HG03159 (cell line): ENCODE measurements around the gene NSUN2.
"Not testable (repeated sequence)": the region's sequence is repeated elsewhere in the genome, so short reads cannot be mapped to it uniquely, and the experiment has no call there.

Source experiments
- ATAC-seq: cut with Tn5 transposase; IDR thresholded peaks from one replicate; pipeline ENCODE4 v1.9.1; 2021; ENCODE audit warnings: mild to moderate bottlenecking, moderate library complexity; ENCODE audit not compliant: unreplicated experiment

NSUN2 gene

GRCh38 chr5:6632888-6633468 is at the start of gene NSUN2, which contains the start of gene SRD5A1:
TSS of gene NSUN2 (minus strand) at chr5:6633044. CDS start at chr5:6632979, 65 bp downstream.
TSS of gene SRD5A1 (plus strand) at chr5:6633440. CDS start at chr5:6633577, 137 bp downstream.
- peak; percentile 85 for ATAC-seq

DNA sequence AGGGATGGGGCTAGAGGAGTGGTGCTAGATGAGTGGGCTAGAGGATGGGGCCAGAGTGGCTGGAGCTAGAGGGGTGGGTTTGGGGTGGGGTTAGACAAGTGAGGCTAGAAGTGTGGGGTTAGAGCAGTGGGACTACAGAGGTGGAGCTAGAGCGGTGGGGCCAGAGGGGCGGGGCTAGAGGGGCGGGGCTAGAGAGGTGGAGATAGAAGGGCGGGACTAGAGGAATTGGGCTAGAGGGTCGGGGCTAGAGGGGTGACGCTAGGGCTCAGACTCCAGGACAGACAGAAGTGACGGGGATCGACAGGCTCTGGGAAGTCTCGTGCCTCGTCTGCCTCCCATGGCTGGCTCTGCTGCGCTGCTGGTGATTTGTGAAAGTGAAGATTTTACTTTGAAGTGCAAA is 49.4 kb upstream of the NSUN2 start:
- no peak for ATAC-seq

- no peak for ATAC-seq
Measured at GRCh38 chr5:6681682-6682081, 48.8 kb upstream of the NSUN2 start.

DNA sequence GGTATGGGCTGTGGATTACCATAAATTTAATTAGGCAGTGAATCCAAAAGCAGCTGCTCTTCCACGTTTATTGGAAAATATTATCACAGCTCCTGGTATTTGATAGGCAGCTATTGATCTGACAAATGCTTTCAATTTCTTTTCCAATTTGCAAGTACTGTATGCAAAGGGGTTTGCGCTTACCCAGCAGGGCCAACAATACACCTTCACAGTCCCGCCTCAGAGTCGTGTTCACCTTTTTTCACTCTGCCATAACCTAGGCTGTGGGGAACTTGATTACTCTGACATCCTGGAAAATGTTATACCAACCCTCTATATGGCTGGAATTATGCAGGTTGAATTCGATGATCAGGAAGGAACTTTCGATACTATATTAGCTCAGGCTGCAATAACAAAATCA is 48.1 kb upstream of the NSUN2 start:
- ATAC-seq = no peak

GRCh38 chr5:6678385-6678784 is 45.5 kb upstream of the NSUN2 start:
- ATAC-seq = no peak

DNA sequence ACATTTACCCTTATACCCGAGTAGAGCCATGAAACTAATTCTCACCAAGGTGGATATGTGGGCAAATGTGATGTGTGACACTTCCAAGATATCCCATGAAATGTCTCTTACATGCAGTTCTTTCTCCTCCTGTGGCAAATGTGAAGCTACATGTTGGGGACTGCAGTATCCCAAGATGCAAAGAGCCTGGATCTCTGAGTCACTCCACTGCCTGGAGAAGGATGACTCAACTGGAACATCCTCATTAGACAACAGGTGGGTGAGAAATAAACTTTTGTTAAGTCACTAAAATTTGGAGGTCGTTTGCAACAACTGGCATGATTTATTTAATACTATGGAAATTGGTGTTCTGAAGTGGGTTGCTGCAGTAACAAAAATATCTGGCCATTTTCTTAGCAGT is 43.9 kb upstream of the NSUN2 start:
- ATAC-seq = no peak

DNA sequence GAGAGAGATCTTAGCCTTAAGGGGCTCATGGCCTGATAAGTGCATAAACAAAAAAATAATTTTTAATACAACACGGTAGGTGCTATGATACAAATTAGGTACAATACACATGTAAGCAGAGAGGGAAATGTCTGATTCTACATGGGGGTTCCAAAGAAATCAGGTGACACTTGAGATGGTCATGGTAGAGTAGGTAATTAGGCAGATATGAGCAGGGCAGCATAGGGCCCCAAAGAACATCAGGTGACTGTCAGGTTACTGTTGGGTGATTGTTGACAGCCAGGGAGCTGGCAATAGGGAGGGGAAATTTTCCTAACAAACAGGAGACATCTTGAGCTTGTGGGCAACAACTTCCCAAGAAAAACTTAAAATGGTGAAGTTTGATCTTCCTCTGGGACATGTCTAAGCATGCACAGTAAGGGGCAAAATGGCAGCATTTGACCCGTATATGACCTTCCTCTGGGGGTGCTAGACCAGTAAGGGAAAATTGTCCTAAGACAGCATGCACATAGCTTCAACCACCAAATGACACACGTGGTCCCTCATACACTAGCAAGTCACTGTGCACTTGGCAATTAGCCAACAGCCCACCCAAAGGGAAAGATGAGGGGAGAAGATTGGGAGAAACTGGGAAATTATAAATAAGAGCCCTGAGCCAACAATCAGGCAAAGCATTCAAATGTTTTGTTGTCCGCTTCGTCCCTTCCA is 43.1 kb upstream of the NSUN2 start:
- no peak for ATAC-seq

DNA sequence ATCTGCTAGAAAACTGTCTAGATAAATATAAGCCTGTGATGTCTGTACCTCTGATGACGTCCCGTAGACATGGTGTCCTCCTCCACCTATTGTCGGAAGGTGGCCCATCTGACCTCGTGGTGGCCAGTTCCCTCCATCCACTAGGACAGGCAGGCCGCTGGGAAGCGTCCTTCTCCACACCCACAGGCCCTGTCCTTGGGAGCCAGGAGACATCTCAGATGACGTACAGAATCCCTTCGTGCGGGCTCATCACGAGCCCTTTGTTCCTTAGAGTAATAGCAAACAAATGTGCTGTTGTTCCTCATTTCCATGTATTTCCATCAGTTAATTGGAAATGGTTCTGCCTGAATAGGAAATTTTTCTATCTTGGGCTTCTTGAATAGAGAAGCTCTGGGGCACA is 42.0 kb upstream of the NSUN2 start:
- ATAC-seq = no peak

DNA sequence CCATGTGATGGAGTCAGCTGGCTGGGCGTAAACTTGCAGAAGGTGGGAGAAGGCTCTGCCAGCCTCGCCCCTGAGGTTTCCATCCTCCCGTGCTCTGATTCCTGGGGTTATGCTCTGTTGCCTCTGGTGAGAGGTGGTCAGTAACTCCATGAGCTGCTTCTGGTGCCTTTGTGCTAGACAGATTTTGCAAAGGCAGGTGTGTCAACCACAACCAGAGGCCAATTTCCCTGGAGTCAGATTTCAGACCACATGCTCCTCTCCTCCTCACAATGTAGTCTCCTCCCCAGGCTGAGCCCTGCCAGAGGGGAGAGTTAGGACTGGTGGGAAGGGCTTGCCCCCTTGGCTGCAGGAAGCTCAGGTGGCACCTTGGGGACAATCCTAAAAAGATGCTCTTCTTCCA is 41.6 kb upstream of the NSUN2 start:
- ATAC-seq = no peak

DNA sequence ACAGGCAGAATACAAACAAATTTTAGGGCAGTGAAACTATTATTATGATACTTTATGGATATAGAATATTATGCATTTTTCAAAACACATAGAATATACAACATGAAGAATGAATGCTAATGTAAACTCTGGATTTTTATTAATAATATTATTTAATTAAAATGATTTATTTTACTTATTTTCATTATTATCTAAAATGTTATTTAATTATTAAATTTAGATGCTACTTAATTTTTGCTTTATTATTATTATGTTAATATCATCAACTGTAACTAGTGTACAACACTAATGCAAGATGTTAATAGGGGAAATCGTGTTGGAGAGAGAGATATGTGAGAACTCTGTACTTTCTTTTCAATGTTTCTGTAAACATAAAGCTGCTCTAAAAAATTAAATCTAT is 41.1 kb upstream of the NSUN2 start:
- no peak for ATAC-seq

DNA sequence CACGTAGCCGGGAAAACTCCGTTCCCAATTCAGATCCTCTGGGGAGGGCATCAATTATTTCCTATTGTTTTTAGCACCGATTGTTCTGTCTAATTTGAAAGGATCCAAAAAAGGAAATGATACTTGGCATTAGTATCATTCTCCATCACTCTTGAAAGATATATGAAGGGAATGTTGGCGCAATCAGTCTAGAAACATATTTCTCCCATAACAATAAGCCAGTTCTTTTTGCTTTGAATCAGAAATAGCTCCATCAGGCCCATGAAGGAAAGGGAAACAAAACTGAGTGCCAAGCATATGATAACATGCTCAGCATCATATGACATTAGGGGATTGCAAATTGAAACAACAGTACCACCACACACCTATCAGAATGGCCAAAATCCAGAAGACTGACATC is 40.2 kb upstream of the NSUN2 start:
- no peak for ATAC-seq

DNA sequence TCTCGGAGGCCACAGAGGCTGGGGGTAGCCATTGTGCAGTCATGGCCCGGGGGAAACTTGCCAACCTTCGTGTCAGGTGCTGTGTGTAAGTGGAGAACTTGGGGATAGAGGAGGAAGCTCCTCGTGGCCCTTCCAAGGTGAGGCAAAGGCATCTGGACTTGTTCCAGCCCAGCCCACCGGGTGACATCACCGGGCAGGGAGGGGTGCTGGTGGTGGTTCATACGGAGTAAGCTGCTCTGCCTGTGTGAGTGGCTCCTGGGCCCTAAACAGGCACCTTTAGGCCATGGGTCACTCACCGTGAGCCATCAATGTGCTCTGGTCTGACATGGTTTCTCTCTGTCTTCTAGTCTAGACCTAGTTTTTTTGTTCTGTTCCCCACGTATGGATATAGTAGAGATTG is 35.9 kb upstream of the NSUN2 start:
- ATAC-seq = not testable (repeated sequence)

DNA sequence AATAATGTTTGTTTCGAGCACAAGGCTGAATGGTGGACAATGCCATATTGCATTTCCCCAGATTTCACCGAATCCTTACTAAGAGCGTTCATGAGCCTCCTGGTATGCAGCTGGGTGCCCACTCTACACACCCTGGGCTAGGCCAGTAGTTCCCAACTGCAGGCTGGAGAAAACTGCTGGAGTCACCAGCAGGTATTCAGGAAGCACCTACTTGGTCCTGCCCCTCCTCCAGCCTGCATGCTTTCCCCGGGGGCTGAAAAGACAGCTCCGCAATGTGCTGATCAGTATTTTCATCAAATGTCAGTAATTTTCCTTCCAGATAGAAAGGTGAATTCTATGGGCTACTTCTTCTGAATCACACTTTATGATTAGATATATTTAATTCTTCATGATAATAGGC is 34.8 kb upstream of the NSUN2 start:
- ATAC-seq = no peak

DNA sequence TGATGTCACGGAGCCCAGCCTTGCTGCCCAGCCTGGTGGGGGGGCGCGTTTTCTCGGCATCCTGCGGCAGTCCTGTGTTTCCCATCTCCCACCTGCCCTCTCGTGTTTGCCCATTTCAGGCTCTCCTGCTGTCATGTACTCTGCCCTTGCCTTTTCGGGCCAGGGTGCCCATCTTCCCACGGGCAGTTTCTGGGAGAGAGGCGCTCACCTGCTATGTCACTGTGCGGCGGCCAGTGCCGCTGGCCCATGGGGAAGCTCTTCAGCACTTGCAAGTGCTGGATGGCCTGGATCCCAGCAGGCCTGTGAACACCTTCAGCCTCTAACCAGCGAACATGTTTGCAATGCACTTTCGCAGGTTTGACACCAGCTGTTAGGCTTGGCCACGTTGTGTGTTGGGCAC is 33.9 kb upstream of the NSUN2 start:
- ATAC-seq = no peak

DNA sequence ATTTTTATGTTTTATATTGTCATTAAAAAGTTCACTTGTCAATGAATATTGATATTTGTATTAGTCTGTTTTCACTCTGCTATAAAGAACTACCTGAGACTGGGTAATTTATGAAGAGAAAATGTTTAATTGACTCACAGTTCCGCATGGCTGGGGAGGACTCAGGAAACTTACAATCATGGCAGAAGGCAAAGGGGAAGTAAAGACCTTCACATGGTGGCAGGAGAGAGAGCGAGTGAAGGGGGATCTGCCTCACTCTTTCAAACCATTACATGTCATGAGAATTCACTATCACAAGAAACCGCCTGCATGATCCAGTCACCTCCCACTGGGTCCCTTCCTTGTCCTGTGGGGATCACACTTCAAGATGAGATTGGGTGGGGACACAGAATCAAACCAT is 27.8 kb upstream of the NSUN2 start:
- peak; percentile 54 for ATAC-seq

DNA sequence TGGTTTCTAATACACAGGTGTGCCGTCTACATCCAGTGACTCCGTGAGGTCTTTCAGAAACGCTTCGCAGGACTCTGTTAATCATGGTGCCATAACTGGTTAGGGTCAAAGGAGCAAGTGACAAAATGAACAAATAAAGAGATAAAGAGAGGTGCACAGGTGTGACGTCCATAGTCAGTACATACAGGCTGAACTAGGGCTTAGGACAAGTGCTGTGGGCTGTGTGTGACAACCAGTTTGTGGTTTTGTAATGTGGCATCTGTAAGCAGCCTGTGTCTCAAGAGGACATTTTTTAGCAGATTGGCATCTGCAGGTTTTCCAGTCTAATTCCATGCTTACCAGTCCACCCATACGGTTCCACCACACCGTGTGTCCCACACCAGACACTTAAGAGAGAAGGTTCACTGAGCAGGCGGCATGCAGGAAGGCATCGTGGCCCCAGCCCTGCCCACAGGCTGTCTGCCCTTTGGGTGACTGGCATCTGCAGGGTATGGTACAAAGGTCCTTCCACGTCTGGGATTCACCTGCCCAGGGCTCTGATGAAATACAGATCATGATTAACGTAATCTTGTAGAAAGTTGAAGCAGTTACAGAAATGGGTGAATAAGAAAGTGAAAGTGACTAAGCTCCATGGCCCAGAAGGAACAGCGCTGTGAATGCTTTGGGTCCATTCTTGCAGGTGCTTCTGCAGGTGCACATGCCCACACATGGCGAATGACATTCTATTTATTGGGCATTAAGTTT is 27.3 kb upstream of the NSUN2 start:
- ATAC-seq = peak; percentile 89

GRCh38 chr5:6656680-6657079 is 23.8 kb upstream of the NSUN2 start:
- ATAC-seq = no peak

- ATAC-seq = no peak
Measured at GRCh38 chr5:6655432-6655831, 22.6 kb upstream of the NSUN2 start.

GRCh38 chr5:6652025-6652424 is 19.2 kb upstream of the NSUN2 start:
- peak; percentile 96 for ATAC-seq

DNA sequence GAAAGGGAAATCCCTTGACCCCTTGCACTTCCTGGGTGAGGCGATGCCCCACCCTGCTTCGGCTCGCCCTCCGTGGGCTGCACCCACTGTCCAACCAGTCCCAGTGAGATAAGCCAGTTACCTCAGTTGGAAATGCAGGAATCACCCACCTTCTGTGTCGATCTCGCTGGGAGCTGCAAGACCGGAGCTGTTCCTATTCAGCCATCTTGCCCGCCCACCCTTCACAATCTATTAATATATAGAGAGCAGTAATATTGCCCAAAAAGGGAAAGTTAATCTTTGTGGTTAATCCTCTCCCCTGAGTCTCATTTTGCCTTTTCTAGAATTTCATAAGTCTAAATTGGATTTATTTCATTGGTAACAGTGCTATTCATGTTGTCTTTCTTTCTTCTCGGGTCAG is 16.8 kb upstream of the NSUN2 start:
- no peak for ATAC-seq

DNA sequence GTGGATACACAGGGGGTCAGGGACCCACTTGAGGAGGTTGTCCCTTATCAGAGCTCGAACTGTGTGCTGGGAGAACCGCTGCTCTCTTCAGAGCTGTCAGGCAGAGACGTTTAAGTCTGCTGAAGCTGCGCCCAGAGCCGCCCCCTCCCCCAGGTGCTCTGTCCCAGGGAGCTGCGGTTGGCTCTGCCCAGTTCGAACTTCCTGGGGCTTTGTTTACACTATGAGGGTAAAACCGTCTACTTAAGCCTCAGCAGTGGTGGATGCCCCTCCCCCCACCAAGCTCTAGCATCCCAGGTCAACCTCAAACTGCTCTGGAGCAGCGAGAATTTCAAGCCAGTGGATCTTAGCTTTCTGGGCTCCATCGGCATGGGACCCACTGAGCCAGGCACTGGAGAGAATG is 16.3 kb upstream of the NSUN2 start:
- no peak for ATAC-seq
